Natural killer cell treated with Interleukin-12 subunit alpha and Interleukin-12 subunit beta and Interleukin-15 and Interleukin-18, amount 100 ng/mL, for 72 hours (primary cell): ENCODE results near the gene IL22RA1. TPM values are rescaled to one million over a fixed set of nuclear protein-coding genes. Genes with fewer than 3 reads are reported as not detected.

Experiments
- ATAC-seq, 2 donors: fragments of 150-1000 bp; cut with Tn5 transposase in 1 of 2; sonication (Bioruptor Pico), chemical (Tn5 transposase) in 1 of 2; 2 replicates each; pipeline ENCODE4 v1.10.0; 2021
- DNase-seq: peaks from one replicate; pipeline ENCODE4 v3.0.0; 2022; ENCODE audit warnings: low spot score
- H3K27ac Mint-ChIP-seq, 2 donors: 1 replicate in 1 of 2; 2 replicates in 1 of 2; pipeline ENCODE4 v1.8.0; 2022; ENCODE audit warnings: mixed read lengths in 2 of 2, mild to moderate bottlenecking in 1 of 2, moderate library complexity in 1 of 2
- H3K27me3 Mint-ChIP-seq, 2 donors: 1 replicate in 1 of 2; 2 replicates in 1 of 2; pipeline ENCODE4 v1.8.0; 2022; ENCODE audit warnings: mixed read lengths in 2 of 2
- H3K36me3 Mint-ChIP-seq: one replicate; pipeline ENCODE4 v1.8.0; 2022; ENCODE audit warnings: mixed read lengths
- H3K4me1 Mint-ChIP-seq, 2 donors: 1 replicate in 1 of 2; 2 replicates in 1 of 2; pipeline ENCODE4 v1.8.0; 2022; ENCODE audit warnings: low read depth in 2 of 2, mixed read lengths in 2 of 2, mild to moderate bottlenecking in 1 of 2
- H3K4me3 Mint-ChIP-seq: one replicate; pipeline ENCODE4 v1.8.0; 2022; ENCODE audit warnings: mixed read lengths
- H3K9me3 Mint-ChIP-seq: 2 replicates; pipeline ENCODE4 v1.8.0; 2022; ENCODE audit warnings: mixed read lengths
- total RNA-seq, 2 donors: library from RNA; stranded (reverse); gene quantifications; one replicate each; pipeline ENCODE4 v1.2.3, GENCODE V29; 2022

Gene IL22RA1
- total RNA-seq, 2 donors from 2014 or later = not detected

DNA sequence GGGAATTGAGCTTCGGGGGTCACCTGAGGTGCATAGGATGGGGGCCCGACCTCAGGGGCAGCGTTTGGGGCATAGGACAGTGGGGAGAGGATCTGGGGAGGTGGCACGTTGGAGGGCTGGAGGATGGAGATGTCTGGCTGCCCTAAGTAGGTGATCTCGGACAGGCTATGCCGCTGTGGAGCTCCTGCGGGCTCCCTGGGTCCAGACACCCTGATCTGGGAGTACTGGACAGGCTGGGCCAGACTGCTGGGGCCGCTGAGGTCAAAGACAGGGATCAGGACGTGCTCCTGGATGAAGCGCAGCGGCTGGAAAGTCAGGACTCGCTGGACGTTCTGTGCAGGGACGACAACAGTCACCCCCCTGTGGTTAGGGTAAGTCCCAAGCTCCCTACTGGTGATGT lies 21.5 kb downstream of the IL22RA1 start:
- no peaks in the 10 kb centered on the region for H3K36me3 Mint-ChIP-seq
- no peak overlapping the region for H3K27ac Mint-ChIP-seq
- ATAC-seq (no peak), DNase-seq (peak; percentile 49)
- no peaks in the 10 kb centered on the region for H3K9me3 Mint-ChIP-seq
- no peak overlapping the region for H3K4me3 Mint-ChIP-seq
- no peaks in the 10 kb centered on the region for H3K4me1 Mint-ChIP-seq
- H3K27me3 Mint-ChIP-seq = peaks cover 3 to 4% of the 10 kb centered on the region in 2 donors

DNA sequence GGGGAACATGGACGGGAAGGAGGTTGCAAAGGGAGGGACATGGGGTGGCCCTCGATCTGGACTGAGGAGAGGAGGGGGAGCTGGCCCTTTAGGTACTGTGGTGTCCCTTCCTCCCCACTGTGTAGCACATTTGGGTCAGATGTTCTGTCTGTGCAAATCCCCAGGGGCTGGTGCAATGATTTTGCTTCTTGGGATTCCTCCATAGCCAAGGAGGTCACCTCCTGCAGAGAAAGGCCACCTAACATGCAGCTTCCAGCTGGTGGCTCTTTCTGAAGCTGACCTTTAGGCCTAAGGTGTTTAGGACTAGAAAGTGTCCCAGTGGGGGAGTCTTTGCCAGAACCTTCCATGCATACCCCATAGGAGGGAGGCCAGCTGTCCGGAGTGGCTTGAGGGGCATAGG lies 22.0 kb downstream of the IL22RA1 start:
- no peak for DNase-seq
- peaks cover 6 to 9% of the 10 kb centered on the region in 2 donors for H3K27me3 Mint-ChIP-seq
- no peaks in the 10 kb centered on the region for H3K4me1 Mint-ChIP-seq
- H3K9me3 Mint-ChIP-seq = no peaks in the 10 kb centered on the region
- no peak overlapping the region for H3K4me3 Mint-ChIP-seq
- ATAC-seq = no peak
- H3K36me3 Mint-ChIP-seq = no peaks in the 10 kb centered on the region
- H3K27ac Mint-ChIP-seq = no peak overlapping the region

DNA sequence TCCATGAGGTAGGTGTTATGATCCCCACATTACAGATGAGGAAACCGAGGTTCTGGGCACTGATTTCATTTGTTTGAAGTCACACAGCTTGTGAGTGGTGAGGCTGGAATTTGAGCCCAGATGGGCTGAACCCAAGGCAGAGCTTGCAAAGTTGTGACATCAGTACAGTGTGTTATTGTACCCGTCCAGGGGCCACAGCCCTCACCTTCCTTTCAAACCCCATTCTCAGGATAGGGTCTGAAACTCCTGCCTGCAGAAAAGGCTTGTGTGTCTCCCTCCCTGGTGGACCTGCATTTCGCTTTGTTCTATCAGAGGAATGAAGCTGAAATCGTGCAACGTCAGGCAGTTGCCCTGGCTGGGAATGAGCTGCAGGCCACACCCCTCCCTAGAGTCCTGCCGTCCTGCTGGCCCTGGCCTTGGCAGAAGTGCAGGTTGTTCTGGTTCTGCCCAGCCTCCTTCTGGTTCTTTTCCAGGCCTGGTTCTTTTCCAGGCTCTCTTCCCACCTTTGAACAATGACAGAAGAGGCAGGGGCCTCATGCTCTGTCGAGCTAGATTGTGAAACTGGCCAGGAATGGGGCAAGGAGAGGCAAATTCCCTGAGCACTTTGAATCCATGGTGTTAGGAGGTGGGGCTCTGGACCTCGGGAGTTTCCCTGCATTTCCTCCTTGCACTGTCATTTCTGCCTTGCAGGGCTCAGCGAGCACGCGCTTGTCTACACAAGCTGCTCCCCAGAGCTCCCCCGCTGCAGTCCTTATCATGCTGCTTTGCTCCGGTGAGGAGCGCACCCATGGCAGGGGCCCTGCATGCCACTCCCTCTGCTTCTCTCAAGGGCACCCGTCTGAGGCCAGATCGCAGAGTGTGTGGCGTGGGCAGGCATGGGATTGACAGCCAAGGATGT lies 22.8 kb downstream of the IL22RA1 start:
- Mint-ChIP-seq H3K4me3 (no peak overlapping the region), H3K27ac (no peak overlapping the region), H3K27me3 (peaks cover 6 to 10% of the 10 kb centered on the region in 2 donors), H3K36me3 (no peaks in the 10 kb centered on the region), H3K4me1 (no peaks in the 10 kb centered on the region), H3K9me3 (no peaks in the 10 kb centered on the region)
- DNase-seq (no peak), ATAC-seq (no peak)

GRCh38 chr1:24119489-24119858 lies 23.5 kb downstream of the IL22RA1 start:
- no peak overlapping the region for H3K4me3 Mint-ChIP-seq
- no peaks in the 10 kb centered on the region for H3K9me3 Mint-ChIP-seq
- no peak overlapping the region for H3K27ac Mint-ChIP-seq
- no peak for ATAC-seq
- no peaks in the 10 kb centered on the region for H3K4me1 Mint-ChIP-seq
- peaks cover 6 to 10% of the 10 kb centered on the region in 2 donors for H3K27me3 Mint-ChIP-seq
- DNase-seq = no peak
- no peaks in the 10 kb centered on the region for H3K36me3 Mint-ChIP-seq

GRCh38 chr1:24118410-24119242 lies 24.3 kb downstream of the IL22RA1 start:
- ATAC-seq (no peak), DNase-seq (no peak)
- Mint-ChIP-seq H3K4me3 (no peak overlapping the region), H3K36me3 (no peaks in the 10 kb centered on the region), H3K9me3 (no peaks in the 10 kb centered on the region), H3K4me1 (no peaks in the 10 kb centered on the region), H3K27ac (no peak overlapping the region), H3K27me3 (peaks cover 9 to 17% of the 10 kb centered on the region in 2 donors)

GRCh38 chr1:24117722-24118409 lies 25.1 kb downstream of the IL22RA1 start:
- H3K4me3 Mint-ChIP-seq = no peak overlapping the region
- ATAC-seq (no peak), DNase-seq (no peak)
- peaks cover 0 to 5% of the 10 kb centered on the region in 2 donors for H3K4me1 Mint-ChIP-seq
- H3K9me3 Mint-ChIP-seq = no peaks in the 10 kb centered on the region
- no peak overlapping the region for H3K27ac Mint-ChIP-seq
- H3K27me3 Mint-ChIP-seq = peaks cover 12 to 23% of the 10 kb centered on the region in 2 donors
- H3K36me3 Mint-ChIP-seq = no peaks in the 10 kb centered on the region

DNA sequence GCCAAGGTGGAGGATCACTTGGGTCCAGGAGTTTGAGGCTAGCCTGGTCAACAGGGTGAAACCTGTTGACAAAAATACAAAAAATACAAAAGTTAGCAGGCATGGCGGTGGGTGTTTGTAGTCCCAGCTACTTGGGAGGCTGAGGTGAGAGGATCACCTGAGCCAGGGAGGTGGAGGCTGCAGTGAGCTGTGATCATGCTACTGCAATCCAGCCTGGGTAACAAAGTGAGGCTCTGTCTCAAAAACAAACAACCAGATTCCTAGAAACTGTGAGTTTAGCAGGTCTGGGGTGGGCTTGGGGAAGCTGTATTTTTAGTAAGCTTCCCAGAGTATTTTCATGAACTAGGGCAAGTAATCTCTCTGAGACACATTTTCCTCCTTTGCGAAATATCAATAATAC lies 25.8 kb downstream of the IL22RA1 start:
- ATAC-seq (no peak), DNase-seq (no peak)
- no peaks in the 10 kb centered on the region for H3K9me3 Mint-ChIP-seq
- peaks cover 12 to 23% of the 10 kb centered on the region in 2 donors for H3K27me3 Mint-ChIP-seq
- no peak overlapping the region for H3K27ac Mint-ChIP-seq
- H3K4me3 Mint-ChIP-seq = no peak overlapping the region
- H3K36me3 Mint-ChIP-seq = no peaks in the 10 kb centered on the region
- peaks cover 5 to 6% of the 10 kb centered on the region in 2 donors for H3K4me1 Mint-ChIP-seq

DNA sequence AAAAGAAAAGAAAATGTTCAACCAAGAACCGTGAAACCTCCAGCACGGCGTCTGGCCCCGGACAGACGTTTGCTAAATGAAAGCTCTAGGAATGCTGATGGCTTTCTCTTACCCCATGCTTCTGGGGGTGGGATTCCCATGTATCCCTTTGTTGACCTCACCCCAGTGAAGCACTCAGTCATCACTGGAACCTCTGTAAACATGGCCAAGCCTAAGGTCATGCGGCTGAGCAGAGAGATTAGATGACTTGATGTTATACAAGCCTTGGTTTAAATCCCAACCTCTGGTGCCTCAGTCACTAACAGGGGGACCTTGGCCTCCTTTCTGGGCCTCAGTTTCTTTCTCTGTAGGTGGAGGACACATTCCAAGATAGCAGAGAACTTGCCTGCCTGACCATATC lies 28.2 kb downstream of the IL22RA1 start:
- H3K4me1 Mint-ChIP-seq = peaks cover 5 to 10% of the 10 kb centered on the region in 2 donors

GRCh38 chr1:24113641-24114033 lies 29.3 kb downstream of the IL22RA1 start:
- Mint-ChIP-seq H3K27me3 (peaks cover 18 to 30% of the 10 kb centered on the region in 2 donors), H3K9me3 (no peaks in the 10 kb centered on the region), H3K27ac (no peak overlapping the region), H3K4me1 (peaks cover 5 to 10% of the 10 kb centered on the region in 2 donors), H3K36me3 (no peaks in the 10 kb centered on the region), H3K4me3 (no peak overlapping the region)
- DNase-seq = no peak
- no peak for ATAC-seq

More for the DNA sequence above, 28.2 kb downstream of the IL22RA1 start:
- Mint-ChIP-seq H3K4me3 (no peak overlapping the region), H3K36me3 (no peaks in the 10 kb centered on the region), H3K27me3 (peaks cover 18 to 30% of the 10 kb centered on the region in 2 donors), H3K9me3 (no peaks in the 10 kb centered on the region), H3K27ac (no peak overlapping the region)
- no peak for ATAC-seq
- no peak for DNase-seq

GRCh38 chr1:24111996-24112779 lies 30.8 kb downstream of the IL22RA1 start, which contains the start of gene MYOM3:
TSS of gene MYOM3 (minus strand) at chr1:24112135. CDS start at chr1:24108636, 3,499 bp downstream.
- H3K36me3 Mint-ChIP-seq = no peaks in the 10 kb centered on the region
- H3K4me1 Mint-ChIP-seq = peaks cover 5 to 10% of the 10 kb centered on the region in 2 donors
- peaks cover 15 to 30% of the 10 kb centered on the region in 2 donors for H3K27me3 Mint-ChIP-seq
- no peaks in the 10 kb centered on the region for H3K9me3 Mint-ChIP-seq
- DNase-seq (no peak), ATAC-seq (peak; percentile 72 to 82)
- H3K27ac Mint-ChIP-seq = no peak within 1 kb of the TSS
- H3K4me3 Mint-ChIP-seq = no peak within 1 kb of the TSS

GRCh38 chr1:24111262-24111995 lies 31.5 kb downstream of the IL22RA1 start:
- H3K9me3 Mint-ChIP-seq = no peaks in the 10 kb centered on the region
- no peak overlapping the region for H3K27ac Mint-ChIP-seq
- DNase-seq (no peak), ATAC-seq (no peak)
- peaks cover 15 to 26% of the 10 kb centered on the region in 2 donors for H3K27me3 Mint-ChIP-seq
- H3K36me3 Mint-ChIP-seq = no peaks in the 10 kb centered on the region
- no peak overlapping the region for H3K4me3 Mint-ChIP-seq
- H3K4me1 Mint-ChIP-seq = peaks cover 5 to 10% of the 10 kb centered on the region in 2 donors

GRCh38 chr1:24110642-24111261 lies 32.2 kb downstream of the IL22RA1 start:
- Mint-ChIP-seq H3K9me3 (no peaks in the 10 kb centered on the region), H3K27ac (no peak overlapping the region), H3K4me3 (no peak overlapping the region), H3K27me3 (peaks cover 12 to 20% of the 10 kb centered on the region in 2 donors), H3K4me1 (peaks cover 5 to 10% of the 10 kb centered on the region in 2 donors), H3K36me3 (no peaks in the 10 kb centered on the region)
- ATAC-seq = no peak
- no peak for DNase-seq
